ENCODE measurements around the gene OR56A4.

DNA sequence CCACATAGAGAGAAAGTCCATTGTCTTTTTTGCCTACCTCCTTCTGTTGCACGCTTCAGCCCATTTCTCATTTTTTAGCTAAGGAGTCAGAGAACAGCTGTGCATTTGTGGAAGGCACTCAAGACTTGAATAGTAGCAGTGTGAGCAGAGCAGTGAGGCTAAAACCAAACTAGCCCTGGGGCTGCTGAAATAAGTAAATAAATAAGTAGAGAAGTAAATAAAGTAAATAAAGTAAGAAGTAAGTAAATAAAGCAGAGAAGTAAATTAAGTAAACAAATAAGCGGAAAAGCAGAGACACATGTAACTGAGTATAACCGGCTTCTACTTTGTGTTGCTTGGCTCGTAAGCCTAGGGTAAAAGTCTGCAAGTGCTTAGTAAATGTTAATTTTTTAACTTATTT is 17.5 kb downstream of the OR56A4 start:
- TF ChIP-seq, protein P1, sequence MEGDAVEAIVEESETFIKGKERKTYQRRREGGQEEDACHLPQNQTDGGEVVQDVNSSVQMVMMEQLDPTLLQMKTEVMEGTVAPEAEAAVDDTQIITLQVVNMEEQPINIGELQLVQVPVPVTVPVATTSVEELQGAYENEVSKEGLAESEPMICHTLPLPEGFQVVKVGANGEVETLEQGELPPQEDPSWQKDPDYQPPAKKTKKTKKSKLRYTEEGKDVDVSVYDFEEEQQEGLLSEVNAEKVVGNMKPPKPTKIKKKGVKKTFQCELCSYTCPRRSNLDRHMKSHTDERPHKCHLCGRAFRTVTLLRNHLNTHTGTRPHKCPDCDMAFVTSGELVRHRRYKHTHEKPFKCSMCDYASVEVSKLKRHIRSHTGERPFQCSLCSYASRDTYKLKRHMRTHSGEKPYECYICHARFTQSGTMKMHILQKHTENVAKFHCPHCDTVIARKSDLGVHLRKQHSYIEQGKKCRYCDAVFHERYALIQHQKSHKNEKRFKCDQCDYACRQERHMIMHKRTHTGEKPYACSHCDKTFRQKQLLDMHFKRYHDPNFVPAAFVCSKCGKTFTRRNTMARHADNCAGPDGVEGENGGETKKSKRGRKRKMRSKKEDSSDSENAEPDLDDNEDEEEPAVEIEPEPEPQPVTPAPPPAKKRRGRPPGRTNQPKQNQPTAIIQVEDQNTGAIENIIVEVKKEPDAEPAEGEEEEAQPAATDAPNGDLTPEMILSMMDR (IDR thresholded peaks at IDR 0.05 in 4 of 5, conservative IDR thresholded peaks at IDR 0.05 in 1 of 5) = no peak
- TF ChIP-seq POLR2A (IDR thresholded peaks at IDR 0.05) = no peak
